NB4 (cell line): ENCODE results near the gene TANC1.

Experiments used
- MYC ChIP-seq: IDR thresholded peaks from 2 replicates; pipeline ENCODE4 v1.6.1; 2011; ENCODE audit warnings: low read depth, low read length
- POLR2A ChIP-seq: IDR thresholded peaks from 2 replicates; pipeline ENCODE4 v1.6.1; 2011; ENCODE audit warnings: mild to moderate bottlenecking; ENCODE audit not compliant: insufficient read length; ENCODE audit errors: extremely low read depth
- TF ChIP-seq, protein P1 (sequence below): IDR thresholded peaks from one replicate; pipeline ENCODE4 v1.5.1; 2012; ENCODE audit warnings: low read depth, low read length
- TF ChIP-seq, protein P2 (sequence below): IDR thresholded peaks from 2 replicates; pipeline ENCODE4 v1.6.1; 2011; ENCODE audit warnings: low read depth, low read length

DNA sequence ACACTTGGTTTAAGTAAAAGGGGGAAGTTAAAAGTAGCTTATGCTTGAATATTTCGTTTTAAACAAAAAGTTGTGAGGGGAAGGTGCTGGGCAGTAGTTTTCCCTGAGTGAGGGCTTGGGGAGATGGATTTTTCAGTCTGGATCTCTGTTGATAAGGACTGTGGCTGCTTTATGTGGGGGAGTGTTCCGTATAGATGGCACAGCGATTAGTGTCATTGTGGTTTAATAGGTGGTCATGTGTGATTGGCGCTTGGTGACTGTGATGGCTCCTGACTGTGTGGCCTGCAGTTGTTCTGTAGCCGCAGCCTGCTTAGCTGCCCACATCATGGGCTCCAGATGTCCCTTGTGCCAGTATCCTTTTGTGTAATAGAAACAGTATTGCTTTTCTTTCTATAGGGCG is 161.9 kb downstream of the TANC1 start:
- TF ChIP-seq, protein P1, sequence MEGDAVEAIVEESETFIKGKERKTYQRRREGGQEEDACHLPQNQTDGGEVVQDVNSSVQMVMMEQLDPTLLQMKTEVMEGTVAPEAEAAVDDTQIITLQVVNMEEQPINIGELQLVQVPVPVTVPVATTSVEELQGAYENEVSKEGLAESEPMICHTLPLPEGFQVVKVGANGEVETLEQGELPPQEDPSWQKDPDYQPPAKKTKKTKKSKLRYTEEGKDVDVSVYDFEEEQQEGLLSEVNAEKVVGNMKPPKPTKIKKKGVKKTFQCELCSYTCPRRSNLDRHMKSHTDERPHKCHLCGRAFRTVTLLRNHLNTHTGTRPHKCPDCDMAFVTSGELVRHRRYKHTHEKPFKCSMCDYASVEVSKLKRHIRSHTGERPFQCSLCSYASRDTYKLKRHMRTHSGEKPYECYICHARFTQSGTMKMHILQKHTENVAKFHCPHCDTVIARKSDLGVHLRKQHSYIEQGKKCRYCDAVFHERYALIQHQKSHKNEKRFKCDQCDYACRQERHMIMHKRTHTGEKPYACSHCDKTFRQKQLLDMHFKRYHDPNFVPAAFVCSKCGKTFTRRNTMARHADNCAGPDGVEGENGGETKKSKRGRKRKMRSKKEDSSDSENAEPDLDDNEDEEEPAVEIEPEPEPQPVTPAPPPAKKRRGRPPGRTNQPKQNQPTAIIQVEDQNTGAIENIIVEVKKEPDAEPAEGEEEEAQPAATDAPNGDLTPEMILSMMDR = no peak
- TF ChIP-seq POLR2A (no peak), MYC (no peak)
- TF ChIP-seq, protein P2, sequence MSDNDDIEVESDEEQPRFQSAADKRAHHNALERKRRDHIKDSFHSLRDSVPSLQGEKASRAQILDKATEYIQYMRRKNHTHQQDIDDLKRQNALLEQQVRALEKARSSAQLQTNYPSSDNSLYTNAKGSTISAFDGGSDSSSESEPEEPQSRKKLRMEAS = no peak
